Psoas muscle (tissue), 8 donors: ENCODE measurements around the gene TSHZ2. TPM values are rescaled to one million over a fixed set of nuclear protein-coding genes. Genes with fewer than 3 reads are reported as not detected.

Source experiments
- ATAC-seq, 4 donors: fragments of 200-7000 bp; cut with Tn5 transposase; one replicate each; pipeline ENCODE4 v1.9.1; 2020; ENCODE audit warnings: moderate library complexity in 3 of 4, mild to moderate bottlenecking in 2 of 4
- DNase-seq, 2 donors: peaks; one replicate each; pipeline ENCODE4 v3.0.0-alpha.2; 2020
- H3K27ac ChIP-seq: fragments of 200-600 bp; one replicate; pipeline ENCODE4 v1.8.0; 2022
- H3K27me3 ChIP-seq, 3 donors: fragments of 200-600 bp in 1 of 3; one replicate each; pipeline versions ENCODE4 v1.6.1 to v1.8.0; 2013 to 2022; ENCODE audit warnings: low read length in 2 of 3, mild to moderate bottlenecking in 2 of 3, moderate library complexity in 1 of 3; ENCODE audit not compliant: insufficient read depth in 3 of 3
- H3K36me3 ChIP-seq, 2 donors: fragments of 200-600 bp in 1 of 2; one replicate each; pipeline versions ENCODE4 v1.6.1 to v1.8.0; 2013 to 2022; ENCODE audit warnings: low read depth in 1 of 2, mild to moderate bottlenecking in 1 of 2, moderate library complexity in 1 of 2; ENCODE audit not compliant: insufficient read depth in 1 of 2
- H3K4me1 ChIP-seq: fragments of 200-600 bp; one replicate; pipeline ENCODE4 v1.8.0; 2022
- H3K4me3 ChIP-seq: fragments of 200-600 bp; one replicate; pipeline ENCODE4 v1.8.0; 2022; ENCODE audit warnings: mild to moderate bottlenecking
- H3K9me3 ChIP-seq: fragments of 200-600 bp; one replicate; pipeline ENCODE4 v1.8.0; 2022
- WGBS, 3 donors: extraction: QIAGEN DNeasy Blood & Tissue Kit; methylation state at CpG; one replicate each; pipeline versions ENCODE4 v1.1.6 to v1.1.7; 2013; 5-methylcytosine and 5-hydroxymethylcytosine counted together
- intact Hi-C, 2 donors: fragments of 100-400 bp; cut with DNase I; formaldehyde crosslinking; loops; one replicate each; pipeline versions ENCODE4 v1.11.0 to v1.14.2; 2022
- polyA plus RNA-seq, 3 donors: library from polyadenylated mRNA; stranded (reverse); fragments of 200-250 nt; gene quantifications; one replicate each; pipeline ENCODE4 v1.2.3, GENCODE V29; 2013
- total RNA-seq, 4 donors: library from RNA; stranded (reverse); fragmentation: NEBNext Ultra II Directional in 2 of 4; extraction: Animal tissue kit (Norgen Biotek cat#: 25700) in 2 of 4; gene quantifications; one replicate each; pipeline versions ENCODE4 v1.2.1 to v1.2.4, GENCODE V29; 2021 to 2023
- TF ChIP-seq, protein P1 (sequence below): fragments of 200-600 bp; IDR thresholded peaks from one replicate; pipeline ENCODE4 v1.8.0; 2022; ENCODE audit warnings: antibody characterized with exemption
- donor health status: healthy with polysubstance abuse.
- donor health status: DM: no; HTN: no; CAD: no; lungs with moderate emphysema.
- donor health status: Bipolar disorder and iron deficiency.
- donor health status: healthy.
- donor health status: DM: yes; HTN: yes; CAD: no.
- donor health status: DM: no; HTN: no; CAD: no.
- donor health status: DM: no; HTN: no; CAD: no.
- donor health status: DM: yes; HTN: yes; CAD: no.

Gene TSHZ2
- total and polyA plus RNA-seq, 7 donors = 0.39 to 7.5 (median 1.9) TPM

DNA sequence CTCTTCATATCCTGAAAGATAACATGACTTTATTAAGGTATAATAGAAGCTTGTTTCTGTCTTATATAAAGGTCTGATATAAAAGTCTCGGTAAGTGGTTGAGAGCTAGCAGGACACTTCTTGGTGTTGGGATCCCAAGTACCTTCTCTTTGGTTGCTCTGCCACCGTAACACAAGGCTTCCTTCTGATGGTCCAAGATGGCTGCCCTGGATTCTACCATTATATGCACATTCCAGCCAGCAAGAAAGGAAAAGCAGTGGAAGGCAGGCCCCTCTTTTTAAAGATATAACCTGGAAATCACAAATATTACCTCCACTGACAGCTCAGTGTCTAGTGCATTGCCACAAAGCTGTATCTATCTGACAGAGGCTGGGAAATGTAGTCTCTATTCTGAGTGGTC is 75.0 kb downstream of the TSHZ2 start:
- no peak overlapping the region for H3K4me3 ChIP-seq
- H3K27me3 ChIP-seq = no peaks in the 10 kb centered on the region
- WGBS, 3 donors = 96 to 98% (median 97%) methylated on average over 2 of the region's 2 CpGs
- DNase-seq = no peak
- no peak overlapping the region for H3K27ac ChIP-seq
- TF ChIP-seq, protein P1, sequence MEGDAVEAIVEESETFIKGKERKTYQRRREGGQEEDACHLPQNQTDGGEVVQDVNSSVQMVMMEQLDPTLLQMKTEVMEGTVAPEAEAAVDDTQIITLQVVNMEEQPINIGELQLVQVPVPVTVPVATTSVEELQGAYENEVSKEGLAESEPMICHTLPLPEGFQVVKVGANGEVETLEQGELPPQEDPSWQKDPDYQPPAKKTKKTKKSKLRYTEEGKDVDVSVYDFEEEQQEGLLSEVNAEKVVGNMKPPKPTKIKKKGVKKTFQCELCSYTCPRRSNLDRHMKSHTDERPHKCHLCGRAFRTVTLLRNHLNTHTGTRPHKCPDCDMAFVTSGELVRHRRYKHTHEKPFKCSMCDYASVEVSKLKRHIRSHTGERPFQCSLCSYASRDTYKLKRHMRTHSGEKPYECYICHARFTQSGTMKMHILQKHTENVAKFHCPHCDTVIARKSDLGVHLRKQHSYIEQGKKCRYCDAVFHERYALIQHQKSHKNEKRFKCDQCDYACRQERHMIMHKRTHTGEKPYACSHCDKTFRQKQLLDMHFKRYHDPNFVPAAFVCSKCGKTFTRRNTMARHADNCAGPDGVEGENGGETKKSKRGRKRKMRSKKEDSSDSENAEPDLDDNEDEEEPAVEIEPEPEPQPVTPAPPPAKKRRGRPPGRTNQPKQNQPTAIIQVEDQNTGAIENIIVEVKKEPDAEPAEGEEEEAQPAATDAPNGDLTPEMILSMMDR = no peak
- ATAC-seq = no peak
- no peaks in the 10 kb centered on the region for H3K4me1 ChIP-seq
- H3K9me3 ChIP-seq = no peaks in the 10 kb centered on the region
- H3K36me3 ChIP-seq = no peaks in the 10 kb centered on the region
- intact Hi-C loops = no loop called here

DNA sequence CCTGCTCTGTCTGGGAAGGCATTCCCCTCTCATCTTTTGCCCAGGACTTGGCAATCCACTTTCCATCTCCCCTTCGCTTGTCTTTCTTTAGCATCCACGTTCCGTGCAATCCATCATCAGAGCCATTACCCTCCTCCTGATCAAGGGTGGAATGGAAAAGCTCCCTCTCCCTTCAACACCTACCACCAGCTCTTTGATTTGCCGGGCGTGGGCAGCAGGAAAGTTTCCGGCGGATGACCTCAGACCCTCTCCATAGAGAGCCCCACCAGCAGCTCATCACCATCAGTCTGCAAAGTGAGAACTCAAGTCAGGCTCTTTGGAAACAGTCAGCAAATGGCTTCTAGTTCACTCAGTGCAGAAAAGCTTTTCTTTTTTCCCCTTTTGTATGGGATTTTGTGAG is 76.2 kb downstream of the TSHZ2 start:
- WGBS, 3 donors = 49 to 69% (median 59%) methylated on average over 7 of the region's 7 CpGs
- no peak for DNase-seq
- Histone ChIP-seq H3K27me3 (no peaks in the 10 kb centered on the region), H3K36me3 (no peaks in the 10 kb centered on the region), H3K4me1 (no peaks in the 10 kb centered on the region), H3K4me3 (no peak overlapping the region), H3K27ac (no peak overlapping the region), H3K9me3 (no peaks in the 10 kb centered on the region)
- intact Hi-C loops = no loop called here
- TF ChIP-seq, protein P1 = no peak
- no peak for ATAC-seq

DNA sequence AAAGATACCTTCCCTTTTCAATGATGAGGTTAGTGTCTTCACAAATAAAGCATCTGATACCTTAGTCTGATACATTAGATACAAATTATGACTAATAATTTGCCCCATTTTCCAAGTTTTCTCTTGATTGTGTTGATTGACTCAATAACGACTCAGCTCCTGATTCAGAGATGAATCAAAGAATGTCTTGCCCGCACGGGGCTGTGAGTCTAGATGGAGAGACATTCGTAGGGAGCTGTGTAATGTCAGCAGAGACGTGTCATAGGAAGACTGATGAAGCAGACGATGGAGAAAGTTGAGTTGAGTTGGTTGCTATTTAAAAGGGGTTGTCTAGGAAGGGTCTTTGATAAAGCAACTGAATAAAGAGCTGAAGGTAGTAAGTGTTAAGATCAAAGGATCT is 78.2 kb downstream of the TSHZ2 start:
- H3K9me3 ChIP-seq = no peaks in the 10 kb centered on the region
- WGBS, 3 donors = 91% methylated on average over 6 of the region's 6 CpGs

DNA sequence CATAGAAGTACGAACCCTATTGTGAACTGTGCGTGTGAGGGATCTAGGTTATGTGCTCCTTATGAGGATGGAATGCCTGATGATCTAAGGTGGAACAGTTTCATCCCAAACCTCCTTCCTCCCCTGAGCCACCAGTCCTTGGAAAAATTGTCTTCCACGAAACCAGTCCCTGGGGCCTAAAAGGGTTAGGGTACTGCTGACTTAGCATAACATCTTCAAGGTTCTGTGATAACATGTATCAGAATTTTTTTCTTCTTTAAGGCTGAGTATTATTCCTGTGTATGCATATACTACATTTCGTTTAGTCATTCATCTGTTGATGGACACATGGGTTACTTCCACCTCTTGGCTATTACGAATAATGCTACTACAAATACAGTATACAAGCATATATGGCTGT is 80.2 kb downstream of the TSHZ2 start:
- Histone ChIP-seq H3K4me1 (no peaks in the 10 kb centered on the region), H3K36me3 (no peaks in the 10 kb centered on the region), H3K27ac (no peak overlapping the region), H3K4me3 (no peak overlapping the region), H3K27me3 (peaks cover 0 to 2% (median 0%) of the 10 kb centered on the region in 3 donors), H3K9me3 (no peaks in the 10 kb centered on the region)
- ATAC-seq (no peak), DNase-seq (no peak)
- TF ChIP-seq, protein P1 = no peak
- WGBS, 3 donors = 92 to 95% (median 92%) methylated on average over 5 of the region's 5 CpGs
- intact Hi-C loops = no loop called here

More for the DNA sequence above, 78.2 kb downstream of the TSHZ2 start:
- Histone ChIP-seq H3K4me1 (no peaks in the 10 kb centered on the region), H3K4me3 (no peak overlapping the region), H3K27me3 (no peaks in the 10 kb centered on the region), H3K36me3 (no peaks in the 10 kb centered on the region), H3K27ac (no peak overlapping the region)
- TF ChIP-seq, protein P1 = no peak
- DNase-seq (no peak), ATAC-seq (no peak)
- intact Hi-C loops = no loop called here

DNA sequence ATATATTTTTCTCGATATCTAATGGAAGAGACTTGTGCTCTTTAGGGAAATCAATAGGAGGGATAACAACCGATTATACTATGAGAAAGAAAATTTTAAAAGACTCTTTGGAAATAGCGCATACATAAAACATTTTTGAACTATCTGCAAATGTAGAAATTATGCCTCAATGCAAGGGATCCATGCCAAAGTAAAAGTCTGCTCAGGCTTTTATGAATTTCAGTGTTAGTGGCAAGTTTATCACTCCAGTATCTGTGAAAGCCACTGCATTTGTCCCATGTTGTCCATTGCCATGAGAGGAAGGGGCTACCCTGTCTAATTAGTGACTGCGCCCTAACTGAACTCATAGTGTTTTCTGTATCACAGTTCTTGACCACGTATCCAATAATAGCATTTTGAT is 81.4 kb downstream of the TSHZ2 start:
- no peaks in the 10 kb centered on the region for H3K36me3 ChIP-seq
- H3K27ac ChIP-seq = no peak overlapping the region
- H3K4me3 ChIP-seq = no peak overlapping the region
- H3K4me1 ChIP-seq = no peaks in the 10 kb centered on the region
- DNase-seq (no peak), ATAC-seq (no peak)
- 79 to 86% (median 85%) methylated on average over 5 of the region's 5 CpGs for WGBS, 3 donors
- peaks cover 0 to 2% (median 0%) of the 10 kb centered on the region in 3 donors for H3K27me3 ChIP-seq
- intact Hi-C loops = no loop called here
- TF ChIP-seq, protein P1 = no peak
- H3K9me3 ChIP-seq = no peaks in the 10 kb centered on the region
